SK-N-SH (cell line): ENCODE measurements around the gene PTPRJ. TPM values are rescaled to one million over a fixed set of nuclear protein-coding genes. Genes with fewer than 3 reads are reported as not detected.
"Not testable (repeated sequence)": the region's sequence is repeated elsewhere in the genome, so short reads cannot be mapped to it uniquely, and the experiment has no call there.

Source experiments
- CTCF ChIA-PET: fragments of 300-600, 350-600 bp; formaldehyde crosslinking; extraction: SDS; loops from one replicate; lab custom pipeline; 2021; lab: Yijun Ruan, JAX
- POLR2A ChIA-PET: fragments of 350-600 bp; sonication (Branson Sonifier 250); formaldehyde crosslinking; extraction: SDS; loops from one replicate; lab custom pipeline; 2020; ENCODE audit warnings: antibody characterized with exemption, inconsistent platforms; lab: Yijun Ruan, JAX
- DNase-seq: peaks from one replicate; pipeline ENCODE4 v3.0.0; 2012
- H2AFZ ChIP-seq: fragments of 200-600 bp; sonication (generic); 2 replicates; pipeline ENCODE4 v1.8.1; 2016; ENCODE audit warnings: antibody characterized with exemption, mild to moderate bottlenecking, low read depth
- H3F3A ChIP-seq: fragments of 200-600 bp; sonication (generic); replicated peaks from 2 replicates; pipeline ENCODE3; 2016; ENCODE audit warnings: antibody characterized with exemption, mild to moderate bottlenecking; ENCODE audit not compliant: insufficient read depth
- H3K27ac ChIP-seq, 2 experiments: fragments of 200-500 bp in 1 of 2; fragments of 200-600 bp in 1 of 2; sonication (Bioruptor generic) in 1 of 2; sonication (generic), shearing (Covaris generic) in 1 of 2; 2 replicates each; pipeline versions ENCODE4 v1.5.1 to v1.6.1; 2014 to 2016; ENCODE audit warnings: low read depth in 2 of 2, inconsistent platforms in 1 of 2, low read length in 1 of 2, mild to moderate bottlenecking in 1 of 2, mixed read lengths in 1 of 2
- H3K27me3 ChIP-seq: fragments of 200-600 bp; sonication (generic), shearing (Covaris generic); 2 replicates; pipeline ENCODE4 v1.6.1; 2016; ENCODE audit warnings: mixed run types; ENCODE audit not compliant: insufficient read depth
- H3K36me3 ChIP-seq, 2 experiments: fragments of 200-500 bp in 1 of 2; fragments of 200-600 bp in 1 of 2; sonication (Bioruptor generic) in 1 of 2; sonication (generic) in 1 of 2; replicated peaks in 1 of 2; 2 replicates each; pipeline versions ENCODE3 to v1.5.1; 2014 to 2016; ENCODE audit warnings: low read length in 1 of 2, mild to moderate bottlenecking in 1 of 2; ENCODE audit not compliant: insufficient read depth in 2 of 2, control insufficient read depth in 1 of 2
- H3K4me1 ChIP-seq, 2 experiments: fragments of 200-500 bp in 1 of 2; fragments of 200-600 bp in 1 of 2; sonication (Bioruptor generic) in 1 of 2; sonication (generic), shearing (Covaris generic) in 1 of 2; 2 replicates each; pipeline versions ENCODE4 v1.5.1 to v1.6.1; 2014 to 2016; ENCODE audit warnings: low read depth in 1 of 2, low read length in 1 of 2, mixed run types in 1 of 2; ENCODE audit not compliant: insufficient read depth in 2 of 2, control insufficient read depth in 1 of 2
- H3K4me2 ChIP-seq: fragments of 200-600 bp; sonication (generic), shearing (Covaris generic); 2 replicates; pipeline ENCODE4 v1.6.1; 2017; ENCODE audit warnings: mixed run types
- H3K4me3 ChIP-seq, 2 experiments: fragments of 200-500 bp in 1 of 2; fragments of 200-600 bp in 1 of 2; sonication (Bioruptor generic) in 1 of 2; sonication (generic), shearing (Covaris generic) in 1 of 2; 2 replicates each; pipeline versions ENCODE4 v1.5.1 to v1.8.1; 2014 to 2016; ENCODE audit warnings: low read depth in 2 of 2, inconsistent platforms in 1 of 2, low read length in 1 of 2, mild to moderate bottlenecking in 1 of 2, mixed read lengths in 1 of 2, moderate library complexity in 1 of 2
- H3K79me2 ChIP-seq: fragments of 200-600 bp; sonication (generic); 2 replicates; pipeline ENCODE4 v1.8.1; 2017; ENCODE audit warnings: mild to moderate bottlenecking; ENCODE audit not compliant: insufficient read depth
- H3K9ac ChIP-seq: fragments of 200-600 bp; sonication (generic); 2 replicates; pipeline ENCODE4 v1.6.1; 2017; ENCODE audit warnings: mixed run types
- H3K9me2 ChIP-seq: fragments of 200-600 bp; sonication (generic); 2 replicates; pipeline ENCODE4 v1.6.1; 2017; ENCODE audit warnings: mixed run types
- H3K9me3 ChIP-seq: fragments of 200-600 bp; sonication (generic); 2 replicates; pipeline ENCODE4 v1.6.1; 2017; ENCODE audit warnings: mixed run types, mild to moderate bottlenecking, moderate library complexity
- H4K20me1 ChIP-seq: fragments of 200-600 bp; sonication (generic); 2 replicates; pipeline ENCODE4 v1.6.1; 2017; ENCODE audit warnings: mild to moderate bottlenecking, mixed run types; ENCODE audit not compliant: insufficient read depth
- FOSL2 ChIP-seq: IDR thresholded peaks from 2 replicates; pipeline ENCODE4 v1.4.0; 2012; ENCODE audit warnings: low read depth, mild to moderate bottlenecking, moderate library complexity, borderline replicate concordance
- MXI1 ChIP-seq: IDR thresholded peaks from 2 replicates; pipeline ENCODE4 v1.6.1; 2012; ENCODE audit warnings: mild to moderate bottlenecking, low read depth, low read length, improper control_type of control experiment
- NFIC ChIP-seq: IDR thresholded peaks from 2 replicates; pipeline ENCODE4 v1.4.0; 2012; ENCODE audit warnings: borderline replicate concordance
- RXRA ChIP-seq: IDR thresholded peaks from 2 replicates; pipeline ENCODE4 v1.4.0; 2012; ENCODE audit warnings: low read depth, mild to moderate bottlenecking, borderline replicate concordance
- ZBTB33 ChIP-seq: IDR thresholded peaks from 2 replicates; pipeline ENCODE4 v1.4.0; 2012; ENCODE audit warnings: low read depth, borderline replicate concordance
- WGBS: methylation state at CpG from one replicate; pipeline ENCODE4 v1.1.6; 2017; ENCODE audit warnings: low lambda C conversion rate; 5-methylcytosine and 5-hydroxymethylcytosine counted together
- polyA plus RNA-seq, 3 experiments: library from polyadenylated mRNA; depleted of rRNA; stranded (reverse); fragments of >200 nt; gene quantifications; 2 replicates each; pipeline ENCODE4 v1.2.3, GENCODE V29; 2012
- TF ChIP-seq, protein P1 (sequence below): fragments of 200-600 bp; sonication (generic); IDR thresholded peaks from 2 replicates; pipeline ENCODE4 v1.6.1; 2017; ENCODE audit warnings: antibody characterized with exemption, mild to moderate bottlenecking, moderate library complexity

The PTPRJ gene
- polyA plus RNA-seq, 1 of the 3 experiments (the other 2 are of a cell fraction), result 4.5 TPM

DNA sequence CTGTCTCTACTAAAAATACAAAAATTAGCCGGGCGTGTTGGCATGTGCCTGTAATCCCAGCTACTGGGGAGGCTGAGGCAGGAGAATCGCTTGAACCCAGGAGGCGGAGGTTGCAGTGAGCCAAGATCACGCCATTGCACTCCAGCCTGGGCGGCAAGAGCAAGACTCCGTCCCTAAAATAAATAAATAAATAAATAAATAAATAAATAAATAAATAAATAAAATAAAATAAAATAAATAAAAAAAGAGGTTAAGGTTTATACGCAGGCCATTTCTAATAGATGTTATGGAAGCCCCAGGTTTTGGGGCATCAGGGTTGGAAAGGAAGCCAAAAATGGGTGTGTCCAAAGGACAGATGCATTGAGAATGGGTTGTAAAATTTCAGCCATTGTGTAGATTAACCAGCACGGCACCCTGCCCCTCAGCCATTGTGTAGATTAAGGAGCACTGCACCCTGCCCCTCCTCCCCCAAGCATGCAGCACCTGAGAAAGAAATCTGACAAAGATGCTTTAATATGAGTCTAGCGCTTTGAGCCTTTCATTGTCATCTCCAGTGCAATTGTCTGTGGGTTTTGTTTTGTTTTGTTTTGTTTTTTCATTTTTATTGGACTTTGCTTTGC, 41.0 kb downstream of the PTPRJ start:
- H3K9me3 ChIP-seq, H3K9ac ChIP-seq, DNase-seq, CTCF ChIA-PET, H3K27me3 ChIP-seq, H3K9me2 ChIP-seq, H3F3A ChIP-seq, H3K4me3 ChIP-seq, H3K27ac ChIP-seq, H3K36me3 ChIP-seq, H3K4me2 ChIP-seq, H2AFZ ChIP-seq: not testable (repeated sequence)
- peaks cover 86% of the 10 kb centered on the region for H3K79me2 ChIP-seq
- peaks cover 12% of the 10 kb centered on the region; the same call in 1 of the 2 replicates for H4K20me1 ChIP-seq
- POLR2A ChIA-PET, result interaction anchor here (0.6 kb wide), 1 partner anchor 64 kb away, joined by 5 read pairs; no protein-coding TSS in a partner anchor
- peaks cover 24 to 40% of the 10 kb centered on the region in 2 experiments; a peak in 2 of 4 replicates for H3K4me1 ChIP-seq
- WGBS, result 98% methylated on average over 10 of the region's 10 CpGs

DNA sequence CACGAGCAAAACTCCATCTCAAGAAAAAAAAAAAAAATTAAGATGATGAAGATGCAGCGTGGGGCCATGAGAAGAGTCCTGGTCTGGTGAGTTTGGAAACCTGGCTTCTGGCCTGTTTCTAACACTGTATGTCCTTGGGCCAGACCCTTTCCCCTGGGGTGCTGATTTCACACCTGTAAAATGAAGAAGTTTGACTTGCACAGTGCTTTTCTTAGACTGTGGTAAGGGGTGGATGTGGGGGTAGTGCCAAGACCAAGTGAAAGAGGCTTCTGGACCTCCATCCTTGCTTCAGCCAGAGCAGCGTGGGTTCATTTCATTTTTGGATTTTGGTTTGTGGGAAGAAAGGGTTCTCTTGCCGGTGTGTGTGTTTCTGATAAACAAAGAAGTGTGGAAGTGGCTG, 42.1 kb downstream of the PTPRJ start:
- Histone ChIP-seq H3K79me2 (peaks cover 84% of the 10 kb centered on the region), H3K9me2 (no peaks in the 10 kb centered on the region), H2AFZ (no peak overlapping the region), H3K4me1 (peaks cover 22 to 31% of the 10 kb centered on the region in 2 experiments; a peak in 2 of 4 replicates), H3K4me2 (no peak overlapping the region), H4K20me1 (peaks cover 10% of the 10 kb centered on the region; the same call in 1 of the 2 replicates), H3K36me3 (no peaks in the 10 kb centered on the region), H3K27ac (no peak overlapping the region), H3K9me3 (no peaks in the 10 kb centered on the region)
- WGBS, result 94% methylated on average over 4 of the region's 4 CpGs
- no peak for DNase-seq
- TF ChIP-seq, protein P1, sequence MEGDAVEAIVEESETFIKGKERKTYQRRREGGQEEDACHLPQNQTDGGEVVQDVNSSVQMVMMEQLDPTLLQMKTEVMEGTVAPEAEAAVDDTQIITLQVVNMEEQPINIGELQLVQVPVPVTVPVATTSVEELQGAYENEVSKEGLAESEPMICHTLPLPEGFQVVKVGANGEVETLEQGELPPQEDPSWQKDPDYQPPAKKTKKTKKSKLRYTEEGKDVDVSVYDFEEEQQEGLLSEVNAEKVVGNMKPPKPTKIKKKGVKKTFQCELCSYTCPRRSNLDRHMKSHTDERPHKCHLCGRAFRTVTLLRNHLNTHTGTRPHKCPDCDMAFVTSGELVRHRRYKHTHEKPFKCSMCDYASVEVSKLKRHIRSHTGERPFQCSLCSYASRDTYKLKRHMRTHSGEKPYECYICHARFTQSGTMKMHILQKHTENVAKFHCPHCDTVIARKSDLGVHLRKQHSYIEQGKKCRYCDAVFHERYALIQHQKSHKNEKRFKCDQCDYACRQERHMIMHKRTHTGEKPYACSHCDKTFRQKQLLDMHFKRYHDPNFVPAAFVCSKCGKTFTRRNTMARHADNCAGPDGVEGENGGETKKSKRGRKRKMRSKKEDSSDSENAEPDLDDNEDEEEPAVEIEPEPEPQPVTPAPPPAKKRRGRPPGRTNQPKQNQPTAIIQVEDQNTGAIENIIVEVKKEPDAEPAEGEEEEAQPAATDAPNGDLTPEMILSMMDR, result no peak
- TF ChIP-seq NFIC (no peak), ZBTB33 (no peak), MXI1 (no peak), RXRA (no peak), FOSL2 (no peak)
- TF ChIP-seq, all 33 proteins: peak for 0
- Histone ChIP-seq H3K9ac (no peak overlapping the region), H3K27me3 (no peaks in the 10 kb centered on the region), H3F3A (peaks cover 4% of the 10 kb centered on the region), H3K4me3 (no peak overlapping the region)
- CTCF ChIA-PET, result no interaction called here
- POLR2A ChIA-PET, result no interaction called here

DNA sequence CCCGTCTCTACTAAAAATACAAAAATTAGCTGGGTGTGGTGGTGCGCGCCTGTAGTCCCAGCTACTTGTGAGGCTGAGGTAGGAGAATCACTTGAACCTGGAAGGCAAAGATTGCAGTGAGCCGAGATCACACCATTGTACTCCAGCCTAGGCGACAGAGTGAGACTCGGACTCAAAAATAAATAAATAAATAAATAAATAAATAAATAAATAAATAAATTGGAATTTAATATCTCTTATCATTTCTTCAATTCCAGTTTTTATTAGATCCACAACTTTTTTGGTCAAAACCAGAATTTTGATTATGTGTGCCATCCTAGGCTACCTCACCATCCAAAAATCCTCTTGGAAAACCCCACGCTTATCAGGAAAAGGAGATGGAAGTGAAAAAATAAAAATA, 43.2 kb downstream of the PTPRJ start:
- H3K9me2 ChIP-seq, H3K9ac ChIP-seq, H4K20me1 ChIP-seq, H3K4me3 ChIP-seq, H3F3A ChIP-seq, H2AFZ ChIP-seq, H3K4me2 ChIP-seq, H3K27ac ChIP-seq, H3K9me3 ChIP-seq, POLR2A ChIA-PET, DNase-seq, CTCF ChIA-PET, H3K27me3 ChIP-seq, H3K36me3 ChIP-seq: not testable (repeated sequence)
- WGBS, result 96% methylated on average over 7 of the region's 7 CpGs
- peaks cover 80% of the 10 kb centered on the region for H3K79me2 ChIP-seq
- peaks cover 14 to 19% of the 10 kb centered on the region in 2 experiments; a peak in 2 of 4 replicates for H3K4me1 ChIP-seq
